ENCODE measurements around the gene PRKAR1A.
A peak's percentile ranks its signal among the peaks of the same experiment; 100 is the strongest.
"Not testable (repeated sequence)": the region's sequence is repeated elsewhere in the genome, so short reads cannot be mapped to it uniquely, and the experiment has no call there.

PRKAR1A gene

GRCh38 chr17:68513932-68514331 is 1.7 kb downstream of the PRKAR1A start:
- peak overlapping the region; percentile 98 for H3K27ac ChIP-seq
- H3K4me3 ChIP-seq (ENCODE audit: low read depth, low read length): peak overlapping the region; percentile 86
- in situ Hi-C loops (cut with HindIII; ENCODE audit: low pct_ligation_motif_present, low sequenced_read_pairs): no loop called here
- H3K36me3 ChIP-seq (replicated peaks): peaks cover 25% of the 10 kb centered on the region
- H3K27me3 ChIP-seq (replicated peaks): no peaks in the 10 kb centered on the region
- no peak for DNase-seq
- TF ChIP-seq, protein P1, sequence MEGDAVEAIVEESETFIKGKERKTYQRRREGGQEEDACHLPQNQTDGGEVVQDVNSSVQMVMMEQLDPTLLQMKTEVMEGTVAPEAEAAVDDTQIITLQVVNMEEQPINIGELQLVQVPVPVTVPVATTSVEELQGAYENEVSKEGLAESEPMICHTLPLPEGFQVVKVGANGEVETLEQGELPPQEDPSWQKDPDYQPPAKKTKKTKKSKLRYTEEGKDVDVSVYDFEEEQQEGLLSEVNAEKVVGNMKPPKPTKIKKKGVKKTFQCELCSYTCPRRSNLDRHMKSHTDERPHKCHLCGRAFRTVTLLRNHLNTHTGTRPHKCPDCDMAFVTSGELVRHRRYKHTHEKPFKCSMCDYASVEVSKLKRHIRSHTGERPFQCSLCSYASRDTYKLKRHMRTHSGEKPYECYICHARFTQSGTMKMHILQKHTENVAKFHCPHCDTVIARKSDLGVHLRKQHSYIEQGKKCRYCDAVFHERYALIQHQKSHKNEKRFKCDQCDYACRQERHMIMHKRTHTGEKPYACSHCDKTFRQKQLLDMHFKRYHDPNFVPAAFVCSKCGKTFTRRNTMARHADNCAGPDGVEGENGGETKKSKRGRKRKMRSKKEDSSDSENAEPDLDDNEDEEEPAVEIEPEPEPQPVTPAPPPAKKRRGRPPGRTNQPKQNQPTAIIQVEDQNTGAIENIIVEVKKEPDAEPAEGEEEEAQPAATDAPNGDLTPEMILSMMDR (IDR thresholded peaks at IDR 0.05; ENCODE audit: low read depth, low read length, missing control alignments): no peak

DNA sequence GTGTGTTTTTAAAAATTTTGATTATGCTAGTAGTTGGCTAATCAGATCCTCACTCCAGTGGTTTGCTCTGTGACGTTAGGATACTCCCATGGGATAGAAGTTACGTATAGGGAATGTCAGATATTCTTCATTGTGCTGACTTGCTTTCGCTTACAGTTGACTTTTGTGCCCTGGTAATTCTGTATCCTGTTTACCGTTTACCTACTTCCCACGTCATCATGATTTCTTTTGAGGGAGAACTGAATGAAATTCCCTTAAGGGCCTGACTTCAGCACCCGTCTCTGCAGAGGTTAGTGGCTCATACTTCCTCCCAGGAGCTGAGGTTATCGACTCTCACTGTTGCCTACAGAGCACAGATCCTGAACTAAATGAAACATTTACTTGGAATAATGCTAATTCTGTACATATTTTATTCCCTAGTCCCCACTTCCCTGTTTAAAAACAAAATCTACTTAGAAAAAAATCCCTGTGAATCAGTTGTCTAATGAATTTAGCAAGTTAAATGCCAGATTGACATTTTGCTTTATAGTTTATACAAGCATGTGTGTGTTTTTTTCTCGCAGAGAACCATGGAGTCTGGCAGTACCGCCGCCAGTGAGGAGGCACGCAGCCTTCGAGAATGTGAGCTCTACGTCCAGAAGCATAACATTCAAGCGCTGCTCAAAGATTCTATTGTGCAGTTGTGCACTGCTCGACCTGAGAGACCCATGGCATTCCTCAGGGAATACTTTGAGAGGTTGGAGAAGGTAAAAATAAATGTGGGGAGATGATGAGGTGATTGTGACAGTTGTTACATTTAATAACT is 2.8 kb downstream of the PRKAR1A start:
- in situ Hi-C loops (cut with HindIII; ENCODE audit: low pct_ligation_motif_present, low sequenced_read_pairs): no loop called here
- H3K27me3 ChIP-seq (replicated peaks): no peaks in the 10 kb centered on the region
- DNase-seq: peak; percentile 76
- H3K36me3 ChIP-seq (replicated peaks): peaks cover 36% of the 10 kb centered on the region
- H3K4me3 ChIP-seq (ENCODE audit: low read depth, low read length): peak overlapping the region; percentile 86
- H3K27ac ChIP-seq: peak overlapping the region; percentile 98
- TF ChIP-seq, protein P1 (IDR thresholded peaks at IDR 0.05; ENCODE audit: low read depth, low read length, missing control alignments): no peak

GRCh38 chr17:68516732-68517131 is 4.5 kb downstream of the PRKAR1A start:
- TF ChIP-seq, protein P1 (IDR thresholded peaks at IDR 0.05; ENCODE audit: low read depth, low read length, missing control alignments): no peak
- Histone ChIP-seq H3K36me3 (replicated peaks) (peaks cover 40% of the 10 kb centered on the region), H3K27me3 (replicated peaks) (no peaks in the 10 kb centered on the region), H3K4me3 (ENCODE audit: low read depth, low read length) (no peak overlapping the region), H3K27ac (no peak overlapping the region)
- in situ Hi-C loops (cut with HindIII; ENCODE audit: low pct_ligation_motif_present, low sequenced_read_pairs): no loop called here
- DNase-seq: no peak

DNA sequence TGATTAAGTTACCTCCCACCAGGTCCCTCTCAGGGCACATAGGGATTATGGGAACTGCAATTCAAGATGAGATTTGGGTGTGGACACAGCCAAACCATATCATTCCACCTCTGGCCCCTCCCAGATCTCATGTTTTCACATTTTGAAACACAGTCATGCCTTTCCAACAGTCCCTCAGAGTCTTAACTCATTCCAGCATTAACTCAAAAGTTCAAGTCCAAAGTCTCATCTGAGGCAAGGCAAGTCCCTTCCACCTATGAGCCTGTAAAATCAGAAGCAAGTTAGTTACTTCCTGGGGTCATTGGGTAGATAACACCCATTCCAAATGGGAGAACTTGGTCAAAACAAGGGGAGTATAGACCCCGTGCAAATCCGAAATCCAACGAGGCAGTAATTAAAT is 5.4 kb downstream of the PRKAR1A start:
- DNase-seq; H3K27ac ChIP-seq; in situ Hi-C loops (cut with HindIII; ENCODE audit: low pct_ligation_motif_present, low sequenced_read_pairs); H3K27me3 ChIP-seq (replicated peaks); H3K4me3 ChIP-seq (ENCODE audit: low read depth, low read length): not testable (repeated sequence)
- H3K36me3 ChIP-seq (replicated peaks): peaks cover 43% of the 10 kb centered on the region

GRCh38 chr17:68518063-68518815 is 6.0 kb downstream of the PRKAR1A start:
- H3K4me3 ChIP-seq (ENCODE audit: low read depth, low read length): no peak overlapping the region
- no peak for DNase-seq
- no peak overlapping the region for H3K27ac ChIP-seq
- H3K36me3 ChIP-seq (replicated peaks): peaks cover 49% of the 10 kb centered on the region
- TF ChIP-seq, protein P1 (IDR thresholded peaks at IDR 0.05; ENCODE audit: low read depth, low read length, missing control alignments): no peak
- in situ Hi-C loops (cut with HindIII; ENCODE audit: low pct_ligation_motif_present, low sequenced_read_pairs): no loop called here
- H3K27me3 ChIP-seq (replicated peaks): no peaks in the 10 kb centered on the region

GRCh38 chr17:68519051-68519450 is 6.8 kb downstream of the PRKAR1A start:
- in situ Hi-C loops (cut with HindIII; ENCODE audit: low pct_ligation_motif_present, low sequenced_read_pairs); H3K27me3 ChIP-seq (replicated peaks): not testable (repeated sequence)
- H3K36me3 ChIP-seq (replicated peaks): peaks cover 57% of the 10 kb centered on the region

More at GRCh38 chr17:68519051-68519450, 6.8 kb downstream of the PRKAR1A start:
- DNase-seq; H3K4me3 ChIP-seq (ENCODE audit: low read depth, low read length); H3K27ac ChIP-seq: not testable (repeated sequence)
